ENCODE measurements around the gene CBFA2T3. TPM values are rescaled to one million over a fixed set of nuclear protein-coding genes. Genes with fewer than 3 reads are reported as not detected.

Gene CBFA2T3
- total and polyA plus RNA-seq, 2 of the 13 experiments (the other 11 are each of a cell fraction or from before 2014, with no cell fraction given): 0.05 TPM; not detected in 1

- TF ChIP-seq ZNF556 (CRISPR knock-in tag; IDR thresholded peaks at IDR 0.05; ENCODE audit: borderline replicate concordance): no peak
- TF ChIP-seq NRL (CRISPR knock-in tag; IDR thresholded peaks at IDR 0.05; ENCODE audit: borderline replicate concordance): peak; percentile 78; the same call in 1 of the 2 replicates
- TF ChIP-seq ZBTB4 (CRISPR knock-in tag; IDR thresholded peaks at IDR 0.05; ENCODE audit: borderline replicate concordance): peak; percentile 72; the same call in 1 of the 2 replicates
- TF ChIP-seq HBP1 (CRISPR knock-in tag; IDR thresholded peaks at IDR 0.05; ENCODE audit: low read depth): no peak
- peak; percentile 38; the same call in 1 of the 2 replicates for TF ChIP-seq ZNF280D (CRISPR knock-in tag; IDR thresholded peaks at IDR 0.05)
- no peak for TF ChIP-seq ZNF260 (CRISPR knock-in tag; IDR thresholded peaks at IDR 0.05; ENCODE audit: borderline replicate concordance, low read depth)
- TF ChIP-seq SP1 (IDR thresholded peaks at IDR 0.05): no peak
- TF ChIP-seq SP1 (CRISPR knock-in tag; IDR thresholded peaks at IDR 0.05): no peak
- no peak for TF ChIP-seq REST (IDR thresholded peaks at IDR 0.05; ENCODE audit: borderline replicate concordance in 1 of 2, low read depth in 1 of 2, low read length in 2 of 2)
- 0 out of 2 replicates have a peak, but pooled peaks have one; percentile 30 for TF ChIP-seq ATF7-NPFF (CRISPR knock-in tag; IDR thresholded peaks at IDR 0.05; ENCODE audit: low read depth)
- TF ChIP-seq KDM5A (IDR thresholded peaks at IDR 0.05; ENCODE audit: borderline replicate concordance, low read length): no peak
These were observed 48.5 kb downstream of the CBFA2T3 start (continued) for GRCh38 chr16:88928405-88929090.

All from HepG2 (cell line).